Lower lobe of right lung (tissue), 2 donors: ENCODE measurements around the gene UBXN10. TPM values are rescaled to one million over a fixed set of nuclear protein-coding genes. Genes with fewer than 3 reads are reported as not detected.
A peak's percentile ranks its signal among the peaks of the same experiment; 100 is the strongest.

Experiments
- ATAC-seq, 2 donors: fragments of 200-7000 bp; cut with Tn5 transposase; one replicate each; pipeline ENCODE4 v1.9.1; 2020 to 2022; ENCODE audit warnings: mild to moderate bottlenecking in 2 of 2, moderate library complexity in 2 of 2
- DNase-seq: peaks from one replicate; pipeline ENCODE4 v3.0.0-alpha.2; 2020
- H3K27ac ChIP-seq: fragments of 200-600 bp; one replicate; pipeline ENCODE4 v1.8.0; 2022
- H3K27me3 ChIP-seq: fragments of 200-600 bp; one replicate; pipeline ENCODE4 v1.8.0; 2022; ENCODE audit warnings: low read depth
- H3K36me3 ChIP-seq: fragments of 200-600 bp; one replicate; pipeline ENCODE4 v1.8.0; 2022; ENCODE audit warnings: mild to moderate bottlenecking
- H3K4me1 ChIP-seq: fragments of 200-600 bp; one replicate; pipeline ENCODE4 v1.8.0; 2022
- H3K4me3 ChIP-seq: fragments of 200-600 bp; one replicate; pipeline ENCODE4 v1.8.0; 2022; ENCODE audit warnings: mild to moderate bottlenecking
- H3K9me3 ChIP-seq: fragments of 200-600 bp; one replicate; pipeline ENCODE4 v1.8.0; 2022
- intact Hi-C: fragments of 100-400 bp; cut with DNase I; formaldehyde crosslinking; loops from one replicate; pipeline ENCODE4 v1.11.0; 2022
- total RNA-seq: library from RNA; stranded (reverse); fragmentation: NEBNext Ultra II Directional; extraction: Animal tissue kit (Norgen Biotek cat#: 25700); gene quantifications from one replicate; pipeline ENCODE4 v1.2.1, GENCODE V29; 2021
- TF ChIP-seq, protein P1 (sequence below): fragments of 200-600 bp; IDR thresholded peaks from one replicate; pipeline ENCODE4 v1.8.0; 2022; ENCODE audit warnings: antibody characterized with exemption, mild to moderate bottlenecking
- donor health status: DM: no; HTN: yes; CAD: no; lungs with severe emphysema.

Gene UBXN10
- total RNA-seq, 1 donor from 2014 or later, result 7.8 TPM

DNA sequence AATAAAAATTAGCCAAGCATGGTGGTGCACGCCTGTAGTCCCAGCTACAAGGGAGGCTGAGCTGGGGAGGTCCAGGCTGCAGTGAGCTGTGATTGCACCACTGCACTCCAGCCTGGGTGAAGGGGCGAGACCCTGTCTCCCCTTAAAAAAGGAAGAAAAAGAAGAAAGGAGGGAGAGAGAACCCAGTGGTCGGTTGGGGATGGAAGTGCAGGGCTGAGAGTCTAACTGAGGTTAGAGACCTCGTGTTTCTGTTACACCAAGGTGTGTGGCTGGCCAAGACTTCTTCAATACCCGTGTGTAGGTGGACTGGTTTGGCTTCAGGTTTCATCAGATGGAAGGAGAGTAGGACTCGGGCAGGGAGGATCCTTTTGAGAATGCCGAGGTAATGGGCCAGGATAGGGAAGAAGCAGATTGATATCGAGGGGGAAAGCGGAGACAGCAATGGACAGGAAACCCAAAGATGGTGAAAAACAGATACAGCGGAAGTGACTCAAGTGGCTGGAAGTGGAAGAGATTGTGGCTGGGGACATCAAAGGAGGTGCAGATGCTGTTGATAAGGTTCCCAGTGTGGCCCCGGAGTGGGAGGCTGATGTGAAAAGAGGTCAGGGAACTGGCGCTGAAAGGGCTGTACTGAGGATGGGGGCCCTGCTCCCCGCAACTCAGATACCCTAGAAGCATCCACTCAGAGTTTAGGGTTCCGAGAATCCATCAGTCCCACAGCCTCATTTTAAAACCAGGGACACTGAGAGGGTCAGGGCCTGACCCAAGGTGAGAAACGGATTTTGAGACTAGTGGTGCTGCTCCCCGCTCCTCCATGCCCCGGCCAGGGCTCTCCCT is 681 bp upstream of the UBXN10 start:
- Histone ChIP-seq H3K27ac (peak overlapping the region; percentile 14), H3K27me3 (peaks cover 8% of the 10 kb centered on the region), H3K9me3 (no peaks in the 10 kb centered on the region), H3K36me3 (no peaks in the 10 kb centered on the region), H3K4me3 (peak overlapping the region; percentile 55), H3K4me1 (peaks cover 21% of the 10 kb centered on the region)
- ATAC-seq (peak; percentile 4 to 16), DNase-seq (no peak)
- intact Hi-C loops, result no loop called here
- TF ChIP-seq, protein P1, sequence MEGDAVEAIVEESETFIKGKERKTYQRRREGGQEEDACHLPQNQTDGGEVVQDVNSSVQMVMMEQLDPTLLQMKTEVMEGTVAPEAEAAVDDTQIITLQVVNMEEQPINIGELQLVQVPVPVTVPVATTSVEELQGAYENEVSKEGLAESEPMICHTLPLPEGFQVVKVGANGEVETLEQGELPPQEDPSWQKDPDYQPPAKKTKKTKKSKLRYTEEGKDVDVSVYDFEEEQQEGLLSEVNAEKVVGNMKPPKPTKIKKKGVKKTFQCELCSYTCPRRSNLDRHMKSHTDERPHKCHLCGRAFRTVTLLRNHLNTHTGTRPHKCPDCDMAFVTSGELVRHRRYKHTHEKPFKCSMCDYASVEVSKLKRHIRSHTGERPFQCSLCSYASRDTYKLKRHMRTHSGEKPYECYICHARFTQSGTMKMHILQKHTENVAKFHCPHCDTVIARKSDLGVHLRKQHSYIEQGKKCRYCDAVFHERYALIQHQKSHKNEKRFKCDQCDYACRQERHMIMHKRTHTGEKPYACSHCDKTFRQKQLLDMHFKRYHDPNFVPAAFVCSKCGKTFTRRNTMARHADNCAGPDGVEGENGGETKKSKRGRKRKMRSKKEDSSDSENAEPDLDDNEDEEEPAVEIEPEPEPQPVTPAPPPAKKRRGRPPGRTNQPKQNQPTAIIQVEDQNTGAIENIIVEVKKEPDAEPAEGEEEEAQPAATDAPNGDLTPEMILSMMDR, result no peak

DNA sequence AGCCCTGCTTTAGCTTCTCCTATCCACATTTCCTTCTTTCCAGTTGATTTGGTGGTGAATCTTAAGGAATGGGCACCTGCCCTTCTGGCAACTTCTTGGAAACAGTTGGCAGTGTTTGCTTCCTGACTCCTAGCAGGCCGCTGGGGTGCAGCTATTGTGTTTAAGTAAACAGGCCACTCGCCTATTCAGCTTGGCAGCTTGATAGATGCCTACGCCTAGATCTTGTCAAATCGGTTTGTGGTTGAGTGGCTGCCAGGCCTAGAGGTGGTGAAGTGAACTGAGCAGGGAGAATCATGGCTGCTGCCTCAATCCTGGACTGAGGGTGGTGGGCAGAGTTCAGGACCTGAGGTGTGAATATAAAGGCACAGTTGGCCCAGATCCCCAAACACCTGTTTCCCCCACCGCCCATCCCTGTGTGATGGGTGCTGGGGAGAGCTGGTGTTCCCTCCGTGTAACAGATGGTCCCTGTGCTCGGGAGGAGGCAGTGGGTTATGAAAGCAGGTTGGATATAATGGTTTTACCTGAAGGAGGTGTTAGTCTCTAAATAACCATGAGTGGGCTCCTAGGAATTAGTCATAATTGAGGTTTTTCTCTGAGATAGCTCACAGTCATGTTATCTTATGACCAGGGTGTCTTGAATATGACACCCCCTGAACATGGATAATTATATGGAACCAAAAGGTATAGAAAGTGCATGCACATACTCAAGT is 1.4 kb downstream of the UBXN10 start:
- peaks cover 21% of the 10 kb centered on the region for H3K4me1 ChIP-seq
- no peaks in the 10 kb centered on the region for H3K36me3 ChIP-seq
- H3K9me3 ChIP-seq, result no peaks in the 10 kb centered on the region
- H3K27ac ChIP-seq, result peak overlapping the region; percentile 20
- peak; percentile 65 for DNase-seq
- peak overlapping the region; percentile 55 for H3K4me3 ChIP-seq
- ATAC-seq, result peak; percentile 62 to 64
- intact Hi-C loops, result no loop called here
- H3K27me3 ChIP-seq, result peaks cover 8% of the 10 kb centered on the region
- TF ChIP-seq, protein P1, result no peak

DNA sequence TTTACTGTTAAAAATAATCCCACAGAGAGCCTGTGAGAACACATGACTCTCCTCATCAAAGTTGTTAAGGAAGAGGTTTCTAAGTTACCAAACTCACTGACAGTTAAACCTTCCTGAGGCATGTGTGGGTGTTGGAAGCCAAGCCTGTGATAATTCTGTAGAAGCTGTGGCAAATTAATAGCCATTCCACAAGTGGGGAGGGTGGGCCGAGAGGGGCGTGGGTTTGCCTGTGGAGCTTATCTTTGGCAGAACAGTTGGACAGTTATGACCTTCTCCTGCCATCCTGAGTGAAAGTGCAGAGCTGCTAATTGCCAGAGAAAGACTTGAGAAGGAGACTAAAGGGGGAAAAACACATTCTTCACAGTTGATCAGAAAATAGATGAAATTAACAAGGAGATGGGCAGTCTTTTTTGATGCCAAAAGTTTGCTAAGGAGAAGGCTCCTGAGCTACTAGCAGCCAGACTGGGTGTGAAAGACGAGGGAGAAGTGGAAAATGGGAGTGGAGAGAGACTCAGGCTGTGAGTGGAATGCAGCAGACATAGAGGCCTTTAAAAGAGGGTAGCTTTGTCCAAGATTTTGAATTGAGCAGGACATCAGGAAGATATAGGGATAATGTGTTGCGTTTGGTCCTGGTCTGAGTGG is 2.0 kb downstream of the UBXN10 start:
- intact Hi-C loops, result no loop called here

DNA sequence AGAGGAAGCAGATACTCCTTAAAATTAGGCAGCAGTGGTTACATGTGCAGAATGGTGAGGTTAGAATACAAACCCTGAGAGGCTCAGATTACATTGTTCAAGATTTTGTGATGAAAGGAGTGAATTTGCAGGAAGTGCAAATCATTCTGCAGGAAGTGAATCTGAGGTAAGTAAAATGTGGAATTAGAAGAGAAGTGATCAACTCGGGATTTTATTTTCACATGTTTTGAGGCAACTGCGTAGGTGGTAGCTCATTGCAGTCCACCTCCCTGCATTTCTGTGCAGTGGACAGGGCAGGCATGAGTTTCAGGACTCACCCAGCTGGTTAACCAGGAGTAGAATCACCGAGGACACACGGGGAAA is 2.5 kb downstream of the UBXN10 start:
- TF ChIP-seq, protein P1, result no peak
- Histone ChIP-seq H3K36me3 (no peaks in the 10 kb centered on the region), H3K4me3 (no peak overlapping the region), H3K27ac (no peak overlapping the region), H3K4me1 (peaks cover 21% of the 10 kb centered on the region), H3K27me3 (peaks cover 8% of the 10 kb centered on the region), H3K9me3 (no peaks in the 10 kb centered on the region)
- DNase-seq (no peak), ATAC-seq (no peak)
- intact Hi-C loops, result no loop called here

More for the DNA sequence above, 2.0 kb downstream of the UBXN10 start:
- Histone ChIP-seq H3K4me3 (no peak overlapping the region), H3K9me3 (no peaks in the 10 kb centered on the region), H3K27me3 (peaks cover 8% of the 10 kb centered on the region), H3K27ac (no peak overlapping the region), H3K4me1 (peaks cover 21% of the 10 kb centered on the region), H3K36me3 (no peaks in the 10 kb centered on the region)
- no peak for DNase-seq
- no peak for ATAC-seq
- TF ChIP-seq, protein P1, result no peak

DNA sequence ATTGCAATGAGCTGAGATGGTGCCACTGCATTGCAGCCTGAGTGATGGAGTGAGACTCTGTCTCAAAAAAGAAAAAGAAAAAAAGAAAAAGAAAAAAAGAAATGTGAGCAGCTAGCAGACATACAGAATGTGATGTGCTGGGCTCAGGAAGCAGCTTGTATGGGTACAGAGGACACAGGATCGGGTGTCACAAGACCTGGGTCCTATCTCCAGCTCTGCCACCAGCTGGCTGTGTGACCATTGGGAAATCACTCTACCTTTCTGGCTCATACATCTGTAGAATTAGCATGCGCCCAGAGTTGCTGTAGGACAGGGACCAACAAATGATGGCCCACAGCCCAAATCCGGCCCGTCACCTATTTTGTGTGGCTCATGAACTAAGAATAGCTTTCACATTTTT is 3.8 kb downstream of the UBXN10 start:
- DNase-seq (no peak), ATAC-seq (no peak)
- Histone ChIP-seq H3K4me3 (no peak overlapping the region), H3K9me3 (no peaks in the 10 kb centered on the region), H3K36me3 (no peaks in the 10 kb centered on the region), H3K27ac (no peak overlapping the region), H3K27me3 (peaks cover 8% of the 10 kb centered on the region), H3K4me1 (peaks cover 27% of the 10 kb centered on the region)
- intact Hi-C loops, result no loop called here
- TF ChIP-seq, protein P1, result no peak
